Raji (cell line): Measurements from ENCODE around the gene CHEK2.

Experiments
- POLR2A ChIP-seq: IDR thresholded peaks from 2 replicates; pipeline ENCODE4 v1.6.1; 2011; ENCODE audit warnings: low read depth, low read length, control low read depth; ENCODE audit not compliant: insufficient read depth

CHEK2 gene

GRCh38 chr22:28647216-28647615 is 94.4 kb downstream of the CHEK2 start:
- TF ChIP-seq POLR2A: no peak

- TF ChIP-seq POLR2A: no peak
Observed at GRCh38 chr22:28639321-28639720, 102.3 kb downstream of the CHEK2 start.
